GM23338 (cell line): ENCODE measurements around the gene MAPK12. TPM values are rescaled to one million over a fixed set of nuclear protein-coding genes. Genes with fewer than 3 reads are reported as not detected.
A peak's percentile ranks its signal among the peaks of the same experiment; 100 is the strongest.

ENCODE experiments used
- ATAC-seq: fragments of 200-7000 bp; cut with Tn5 transposase; 3 replicates; pipeline ENCODE4 v1.9.1; 2020
- DNase-seq: peaks from one replicate; pipeline ENCODE4 v3.0.0-alpha.2; 2015; ENCODE audit warnings: low spot score
- H2AFZ ChIP-seq: fragments of 200-600 bp; sonication (generic); 2 replicates; pipeline ENCODE4 v1.8.0; 2016; ENCODE audit warnings: antibody characterized with exemption, mild to moderate bottlenecking, moderate library complexity
- H3F3A ChIP-seq: fragments of 200-600 bp; sonication (generic); replicated peaks from 2 replicates; pipeline ENCODE4 v1.8.0; 2017; ENCODE audit warnings: antibody characterized with exemption, mixed run types, low read depth
- H3K27ac ChIP-seq: fragments of 200-600 bp; sonication (generic); 2 replicates; pipeline ENCODE4 v1.6.1; 2016; ENCODE audit warnings: low read depth
- H3K27me3 ChIP-seq: fragments of 200-600 bp; sonication (generic); 2 replicates; pipeline ENCODE4 v1.8.0; 2016; ENCODE audit warnings: mild to moderate bottlenecking, mixed run types, moderate library complexity; ENCODE audit not compliant: insufficient read depth
- H3K36me3 ChIP-seq: fragments of 200-600 bp; sonication (generic); 2 replicates; pipeline ENCODE4 v1.8.0; 2016; ENCODE audit warnings: mild to moderate bottlenecking; ENCODE audit not compliant: insufficient read depth
- H3K4me1 ChIP-seq: fragments of 200-600 bp; sonication (generic); 2 replicates; pipeline ENCODE4 v1.8.0; 2016; ENCODE audit warnings: mild to moderate bottlenecking, moderate library complexity; ENCODE audit not compliant: insufficient read depth
- H3K4me2 ChIP-seq: fragments of 200-600 bp; sonication (generic); 2 replicates; pipeline ENCODE4 v1.7.1; 2017; ENCODE audit warnings: mixed run types
- H3K4me3 ChIP-seq: fragments of 200-600 bp; sonication (generic); 2 replicates; pipeline ENCODE4 v1.6.1; 2016; ENCODE audit warnings: mixed run types
- H3K79me2 ChIP-seq: fragments of 200-600 bp; sonication (generic); replicated peaks from 2 replicates; pipeline ENCODE4 v1.8.0; 2017; ENCODE audit warnings: mild to moderate bottlenecking; ENCODE audit not compliant: insufficient read depth
- H3K9me2 ChIP-seq: fragments of 200-600 bp; sonication (generic); 2 replicates; pipeline ENCODE4 v1.8.0; 2017; ENCODE audit not compliant: insufficient read depth
- H4K20me1 ChIP-seq: fragments of 200-600 bp; sonication (generic); replicated peaks from 2 replicates; pipeline ENCODE4 v1.8.0; 2017; ENCODE audit warnings: mild to moderate bottlenecking; ENCODE audit not compliant: insufficient read depth
- H3K27ac Mint-ChIP-seq: 2 replicates; pipeline ENCODE4 v1.8.0; 2020; ENCODE audit warnings: inconsistent platforms, mild to moderate bottlenecking, moderate library complexity, mixed read lengths
- H3K27me3 Mint-ChIP-seq: 3 replicates; pipeline ENCODE4 v1.8.0; 2022; ENCODE audit warnings: low read depth, mild to moderate bottlenecking, moderate library complexity, mixed read lengths, inconsistent platforms; ENCODE audit not compliant: insufficient read depth, poor library complexity
- H3K36me3 Mint-ChIP-seq: 3 replicates; pipeline ENCODE4 v1.8.0; 2021; ENCODE audit warnings: low read depth, mild to moderate bottlenecking, inconsistent platforms, moderate library complexity, mixed read lengths
- H3K4me1 Mint-ChIP-seq: 3 replicates; pipeline ENCODE4 v1.8.0; 2020; ENCODE audit warnings: mild to moderate bottlenecking, inconsistent platforms, mixed read lengths
- H3K4me3 Mint-ChIP-seq: 3 replicates; pipeline ENCODE4 v1.8.0; 2021; ENCODE audit warnings: moderate library complexity, mild to moderate bottlenecking, inconsistent platforms, mixed read lengths
- H3K9me3 Mint-ChIP-seq: 3 replicates; pipeline ENCODE4 v1.8.0; 2020; ENCODE audit warnings: moderate library complexity, mild to moderate bottlenecking, inconsistent platforms, mixed read lengths
- EZH2 ChIP-seq: fragments of 200-600 bp; sonication (generic); IDR thresholded peaks from one replicate; pipeline ENCODE4 v1.8.0; 2017; ENCODE audit warnings: antibody characterized with exemption, mild to moderate bottlenecking, low read depth; ENCODE audit not compliant: unreplicated experiment
- EZH2phosphoT487 ChIP-seq: fragments of 200-600 bp; sonication (generic); IDR thresholded peaks from one replicate; pipeline ENCODE4 v1.8.1; 2018; ENCODE audit warnings: antibody characterized with exemption; ENCODE audit not compliant: unreplicated experiment
- JUNB ChIP-seq: IDR thresholded peaks from one replicate; pipeline ENCODE4 v1.6.1; 2016; ENCODE audit warnings: antibody characterized with exemption; ENCODE audit not compliant: unreplicated experiment
- NANOG ChIP-seq: IDR thresholded peaks from 2 replicates; pipeline ENCODE4 v1.6.1; 2016; ENCODE audit warnings: antibody characterized with exemption, borderline replicate concordance
- POLR2AphosphoS5 ChIP-seq: IDR thresholded peaks from 2 replicates; pipeline ENCODE4 v1.6.1; 2016; ENCODE audit warnings: antibody characterized with exemption, low read depth
- ZNF114 ChIP-seq: fragments of 250-450 bp; sonication (Bioruptor Pico); IDR thresholded peaks from 2 replicates; pipeline ENCODE4 v1.5.0; 2020; ENCODE audit warnings: mild to moderate bottlenecking, moderate library complexity
- polyA plus RNA-seq: library from polyadenylated mRNA; unstranded; fragments of >200 nt; fragmentation: Nextera tagmentation; extraction: Ambion mirVana; gene quantifications from 2 replicates; pipeline ENCODE4 v1.2.1, GENCODE V29; 2016
- total RNA-seq: library from RNA; depleted of rRNA; stranded (reverse); fragments of >200 nt; shearing (Covaris generic); gene quantifications from 2 replicates; pipeline ENCODE4 v1.2.3, GENCODE V29; 2014
- TF ChIP-seq, protein P1 (sequence below): fragments of 250-450 bp; sonication (Bioruptor Pico); IDR thresholded peaks from 2 replicates; pipeline ENCODE4 v1.5.0; 2020; ENCODE audit warnings: mild to moderate bottlenecking, moderate library complexity
- TF ChIP-seq, protein P2 (sequence below), 2 experiments: fragments of 200-600 bp in 1 of 2; sonication (generic) in 1 of 2; conservative IDR thresholded peaks; 2 replicates each; pipeline versions ENCODE4 v1.5.1 to v1.6.1; 2016 to 2017; ENCODE audit warnings: antibody characterized with exemption in 2 of 2, low read depth in 2 of 2, mild to moderate bottlenecking in 2 of 2, moderate library complexity in 1 of 2

Gene MAPK12
- total and polyA plus RNA-seq, 2 experiments from 2014 or later: 10.4 to 26.1 TPM

- ATAC-seq (no peak), DNase-seq (no peak)
- no peak overlapping the region for H3K27ac Mint-ChIP-seq
- no peaks in the 10 kb centered on the region for H3K36me3 ChIP-seq
- no peaks in the 10 kb centered on the region for H3K9me3 Mint-ChIP-seq
- peak overlapping the region; percentile 83; the same call in 2 of the 3 replicates for H3K4me3 Mint-ChIP-seq
- no peaks in the 10 kb centered on the region for H3K27me3 ChIP-seq
- TF ChIP-seq ZNF114 (CRISPR knock-in tag) (no peak), EZH2phosphoT487 (no peak), EZH2 (no peak), JUNB (no peak), POLR2AphosphoS5 (no peak), NANOG (no peak)
- TF ChIP-seq, protein P1, sequence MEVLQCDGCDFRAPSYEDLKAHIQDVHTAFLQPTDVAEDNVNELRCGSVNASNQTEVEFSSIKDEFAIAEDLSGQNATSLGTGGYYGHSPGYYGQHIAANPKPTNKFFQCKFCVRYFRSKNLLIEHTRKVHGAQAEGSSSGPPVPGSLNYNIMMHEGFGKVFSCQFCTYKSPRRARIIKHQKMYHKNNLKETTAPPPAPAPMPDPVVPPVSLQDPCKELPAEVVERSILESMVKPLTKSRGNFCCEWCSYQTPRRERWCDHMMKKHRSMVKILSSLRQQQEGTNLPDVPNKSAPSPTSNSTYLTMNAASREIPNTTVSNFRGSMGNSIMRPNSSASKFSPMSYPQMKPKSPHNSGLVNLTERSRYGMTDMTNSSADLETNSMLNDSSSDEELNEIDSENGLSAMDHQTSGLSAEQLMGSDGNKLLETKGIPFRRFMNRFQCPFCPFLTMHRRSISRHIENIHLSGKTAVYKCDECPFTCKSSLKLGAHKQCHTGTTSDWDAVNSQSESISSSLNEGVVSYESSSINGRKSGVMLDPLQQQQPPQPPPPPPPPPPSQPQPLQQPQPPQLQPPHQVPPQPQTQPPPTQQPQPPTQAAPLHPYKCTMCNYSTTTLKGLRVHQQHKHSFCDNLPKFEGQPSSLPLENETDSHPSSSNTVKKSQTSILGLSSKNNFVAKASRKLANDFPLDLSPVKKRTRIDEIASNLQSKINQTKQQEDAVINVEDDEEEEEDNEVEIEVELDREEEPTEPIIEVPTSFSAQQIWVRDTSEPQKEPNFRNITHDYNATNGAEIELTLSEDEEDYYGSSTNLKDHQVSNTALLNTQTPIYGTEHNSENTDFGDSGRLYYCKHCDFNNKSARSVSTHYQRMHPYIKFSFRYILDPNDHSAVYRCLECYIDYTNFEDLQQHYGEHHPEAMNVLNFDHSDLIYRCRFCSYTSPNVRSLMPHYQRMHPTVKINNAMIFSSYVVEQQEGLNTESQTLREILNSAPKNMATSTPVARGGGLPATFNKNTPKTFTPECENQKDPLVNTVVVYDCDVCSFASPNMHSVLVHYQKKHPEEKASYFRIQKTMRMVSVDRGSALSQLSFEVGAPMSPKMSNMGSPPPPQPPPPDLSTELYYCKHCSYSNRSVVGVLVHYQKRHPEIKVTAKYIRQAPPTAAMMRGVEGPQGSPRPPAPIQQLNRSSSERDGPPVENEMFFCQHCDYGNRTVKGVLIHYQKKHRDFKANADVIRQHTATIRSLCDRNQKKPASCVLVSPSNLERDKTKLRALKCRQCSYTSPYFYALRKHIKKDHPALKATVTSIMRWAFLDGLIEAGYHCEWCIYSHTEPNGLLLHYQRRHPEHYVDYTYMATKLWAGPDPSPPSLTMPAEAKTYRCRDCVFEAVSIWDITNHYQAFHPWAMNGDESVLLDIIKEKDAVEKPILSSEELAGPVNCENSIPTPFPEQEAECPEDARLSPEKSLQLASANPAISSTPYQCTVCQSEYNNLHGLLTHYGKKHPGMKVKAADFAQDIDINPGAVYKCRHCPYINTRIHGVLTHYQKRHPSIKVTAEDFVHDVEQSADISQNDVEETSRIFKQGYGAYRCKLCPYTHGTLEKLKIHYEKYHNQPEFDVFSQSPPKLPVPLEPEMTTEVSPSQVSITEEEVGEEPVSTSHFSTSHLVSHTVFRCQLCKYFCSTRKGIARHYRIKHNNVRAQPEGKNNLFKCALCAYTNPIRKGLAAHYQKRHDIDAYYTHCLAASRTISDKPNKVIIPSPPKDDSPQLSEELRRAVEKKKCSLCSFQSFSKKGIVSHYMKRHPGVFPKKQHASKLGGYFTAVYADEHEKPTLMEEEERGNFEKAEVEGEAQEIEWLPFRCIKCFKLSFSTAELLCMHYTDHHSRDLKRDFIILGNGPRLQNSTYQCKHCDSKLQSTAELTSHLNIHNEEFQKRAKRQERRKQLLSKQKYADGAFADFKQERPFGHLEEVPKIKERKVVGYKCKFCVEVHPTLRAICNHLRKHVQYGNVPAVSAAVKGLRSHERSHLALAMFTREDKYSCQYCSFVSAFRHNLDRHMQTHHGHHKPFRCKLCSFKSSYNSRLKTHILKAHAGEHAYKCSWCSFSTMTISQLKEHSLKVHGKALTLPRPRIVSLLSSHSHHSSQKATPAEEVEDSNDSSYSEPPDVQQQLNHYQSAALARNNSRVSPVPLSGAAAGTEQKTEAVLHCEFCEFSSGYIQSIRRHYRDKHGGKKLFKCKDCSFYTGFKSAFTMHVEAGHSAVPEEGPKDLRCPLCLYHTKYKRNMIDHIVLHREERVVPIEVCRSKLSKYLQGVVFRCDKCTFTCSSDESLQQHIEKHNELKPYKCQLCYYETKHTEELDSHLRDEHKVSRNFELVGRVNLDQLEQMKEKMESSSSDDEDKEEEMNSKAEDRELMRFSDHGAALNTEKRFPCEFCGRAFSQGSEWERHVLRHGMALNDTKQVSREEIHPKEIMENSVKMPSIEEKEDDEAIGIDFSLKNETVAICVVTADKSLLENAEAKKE: no peak
- TF ChIP-seq, protein P2, sequence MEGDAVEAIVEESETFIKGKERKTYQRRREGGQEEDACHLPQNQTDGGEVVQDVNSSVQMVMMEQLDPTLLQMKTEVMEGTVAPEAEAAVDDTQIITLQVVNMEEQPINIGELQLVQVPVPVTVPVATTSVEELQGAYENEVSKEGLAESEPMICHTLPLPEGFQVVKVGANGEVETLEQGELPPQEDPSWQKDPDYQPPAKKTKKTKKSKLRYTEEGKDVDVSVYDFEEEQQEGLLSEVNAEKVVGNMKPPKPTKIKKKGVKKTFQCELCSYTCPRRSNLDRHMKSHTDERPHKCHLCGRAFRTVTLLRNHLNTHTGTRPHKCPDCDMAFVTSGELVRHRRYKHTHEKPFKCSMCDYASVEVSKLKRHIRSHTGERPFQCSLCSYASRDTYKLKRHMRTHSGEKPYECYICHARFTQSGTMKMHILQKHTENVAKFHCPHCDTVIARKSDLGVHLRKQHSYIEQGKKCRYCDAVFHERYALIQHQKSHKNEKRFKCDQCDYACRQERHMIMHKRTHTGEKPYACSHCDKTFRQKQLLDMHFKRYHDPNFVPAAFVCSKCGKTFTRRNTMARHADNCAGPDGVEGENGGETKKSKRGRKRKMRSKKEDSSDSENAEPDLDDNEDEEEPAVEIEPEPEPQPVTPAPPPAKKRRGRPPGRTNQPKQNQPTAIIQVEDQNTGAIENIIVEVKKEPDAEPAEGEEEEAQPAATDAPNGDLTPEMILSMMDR (conservative IDR thresholded peaks at IDR 0.05; ENCODE audit: low read depth in 2 of 2): no peak
- no peaks in the 10 kb centered on the region for H3K9me2 ChIP-seq
- no peak overlapping the region for H2AFZ ChIP-seq
- H3K4me2 ChIP-seq: peak overlapping the region; percentile 96; the same call in 1 of the 2 replicates
- H3K27ac ChIP-seq: no peak overlapping the region
- peaks cover 6% of the 10 kb centered on the region for H3F3A ChIP-seq
- H3K4me1 ChIP-seq: peaks cover 4% of the 10 kb centered on the region; the same call in 1 of the 2 replicates
- H3K79me2 ChIP-seq: peaks cover under 1% of the 10 kb centered on the region
- peaks cover 11% of the 10 kb centered on the region; the same call in 2 of the 3 replicates for H3K36me3 Mint-ChIP-seq
- peaks cover 10% of the 10 kb centered on the region for H3K4me1 Mint-ChIP-seq
- peak overlapping the region; percentile 86; the same call in 1 of the 2 replicates for H3K4me3 ChIP-seq
- peaks cover 12% of the 10 kb centered on the region for H3K27me3 Mint-ChIP-seq
- peaks cover 3% of the 10 kb centered on the region; the same call in 1 of the 2 replicates for H4K20me1 ChIP-seq
Observed at GRCh38 chr22:50249341-50250248, 11.9 kb downstream of the MAPK12 start.
